AG09319 (cell line): ENCODE results near the gene DNA2.

Experiments
- DNase-seq: peaks from one replicate; pipeline ENCODE4 v3.0.0-alpha.2; 2010; ENCODE audit warnings: low read depth; ENCODE audit errors: extremely low read depth
- CTCF ChIP-seq: IDR thresholded peaks from 2 replicates; pipeline ENCODE4 v1.5.1; 2011; ENCODE audit warnings: low read depth, mild to moderate bottlenecking, inconsistent platforms, low read length, moderate library complexity

DNA2 gene

GRCh38 chr10:68385740-68386139, 86.0 kb downstream of the DNA2 start:
- no peak for DNase-seq
- no peak for TF ChIP-seq CTCF

GRCh38 chr10:68371604-68372003, 100.2 kb downstream of the DNA2 start:
- no peak for TF ChIP-seq CTCF
- DNase-seq: no peak

- no peak for TF ChIP-seq CTCF
- DNase-seq: no peak
Measured at GRCh38 chr10:68367121-68367520, 104.7 kb downstream of the DNA2 start.

GRCh38 chr10:68366600-68366999, 105.2 kb downstream of the DNA2 start:
- no peak for TF ChIP-seq CTCF
- DNase-seq: no peak

GRCh38 chr10:68365611-68366010, 106.2 kb downstream of the DNA2 start:
- TF ChIP-seq CTCF: no peak
- DNase-seq: no peak

GRCh38 chr10:68364101-68364886, 107.5 kb downstream of the DNA2 start:
- no peak for TF ChIP-seq CTCF
- DNase-seq: no peak
